Hepatocyte (in vitro differentiated cells): ENCODE data around the gene OR2AG2.

ENCODE experiments used
- EZH2phosphoT487 ChIP-seq: fragments of 200-600 bp; sonication (generic); IDR thresholded peaks from one replicate; pipeline ENCODE4 v1.6.1; 2018; ENCODE audit warnings: antibody characterized with exemption, mild to moderate bottlenecking, low read depth, moderate library complexity; ENCODE audit not compliant: unreplicated experiment, severe bottlenecking
- TF ChIP-seq, protein P1 (sequence below): fragments of 200-600 bp; sonication (generic); IDR thresholded peaks from 2 replicates; pipeline ENCODE4 v1.5.1; 2016; ENCODE audit warnings: antibody characterized with exemption, mild to moderate bottlenecking; ENCODE audit not compliant: poor library complexity

- TF ChIP-seq, protein P1, sequence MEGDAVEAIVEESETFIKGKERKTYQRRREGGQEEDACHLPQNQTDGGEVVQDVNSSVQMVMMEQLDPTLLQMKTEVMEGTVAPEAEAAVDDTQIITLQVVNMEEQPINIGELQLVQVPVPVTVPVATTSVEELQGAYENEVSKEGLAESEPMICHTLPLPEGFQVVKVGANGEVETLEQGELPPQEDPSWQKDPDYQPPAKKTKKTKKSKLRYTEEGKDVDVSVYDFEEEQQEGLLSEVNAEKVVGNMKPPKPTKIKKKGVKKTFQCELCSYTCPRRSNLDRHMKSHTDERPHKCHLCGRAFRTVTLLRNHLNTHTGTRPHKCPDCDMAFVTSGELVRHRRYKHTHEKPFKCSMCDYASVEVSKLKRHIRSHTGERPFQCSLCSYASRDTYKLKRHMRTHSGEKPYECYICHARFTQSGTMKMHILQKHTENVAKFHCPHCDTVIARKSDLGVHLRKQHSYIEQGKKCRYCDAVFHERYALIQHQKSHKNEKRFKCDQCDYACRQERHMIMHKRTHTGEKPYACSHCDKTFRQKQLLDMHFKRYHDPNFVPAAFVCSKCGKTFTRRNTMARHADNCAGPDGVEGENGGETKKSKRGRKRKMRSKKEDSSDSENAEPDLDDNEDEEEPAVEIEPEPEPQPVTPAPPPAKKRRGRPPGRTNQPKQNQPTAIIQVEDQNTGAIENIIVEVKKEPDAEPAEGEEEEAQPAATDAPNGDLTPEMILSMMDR: no peak
- no peak for TF ChIP-seq EZH2phosphoT487
These were observed 46.3 kb downstream of the OR2AG2 start for GRCh38 chr11:6725386-6725896.
